Mammary epithelial cell (primary cell): ENCODE results near the gene MICU1.

Experiments used
- CTCF ChIP-seq, 2 donors: IDR thresholded peaks in 1 of 2; conservative IDR thresholded peaks in 1 of 2; 2 replicates each; pipeline ENCODE4 v1.5.1; 2011 to 2012; ENCODE audit warnings: inconsistent platforms in 2 of 2, low read length in 2 of 2, mild to moderate bottlenecking in 2 of 2, control low read depth in 1 of 2, low read depth in 1 of 2; ENCODE audit not compliant: insufficient read depth in 1 of 2; ENCODE audit errors: extremely low read depth in 1 of 2
- EZH2 ChIP-seq: IDR thresholded peaks from 2 replicates; pipeline ENCODE4 v1.6.1; 2012; ENCODE audit warnings: low read length, inconsistent platforms, borderline replicate concordance

DNA sequence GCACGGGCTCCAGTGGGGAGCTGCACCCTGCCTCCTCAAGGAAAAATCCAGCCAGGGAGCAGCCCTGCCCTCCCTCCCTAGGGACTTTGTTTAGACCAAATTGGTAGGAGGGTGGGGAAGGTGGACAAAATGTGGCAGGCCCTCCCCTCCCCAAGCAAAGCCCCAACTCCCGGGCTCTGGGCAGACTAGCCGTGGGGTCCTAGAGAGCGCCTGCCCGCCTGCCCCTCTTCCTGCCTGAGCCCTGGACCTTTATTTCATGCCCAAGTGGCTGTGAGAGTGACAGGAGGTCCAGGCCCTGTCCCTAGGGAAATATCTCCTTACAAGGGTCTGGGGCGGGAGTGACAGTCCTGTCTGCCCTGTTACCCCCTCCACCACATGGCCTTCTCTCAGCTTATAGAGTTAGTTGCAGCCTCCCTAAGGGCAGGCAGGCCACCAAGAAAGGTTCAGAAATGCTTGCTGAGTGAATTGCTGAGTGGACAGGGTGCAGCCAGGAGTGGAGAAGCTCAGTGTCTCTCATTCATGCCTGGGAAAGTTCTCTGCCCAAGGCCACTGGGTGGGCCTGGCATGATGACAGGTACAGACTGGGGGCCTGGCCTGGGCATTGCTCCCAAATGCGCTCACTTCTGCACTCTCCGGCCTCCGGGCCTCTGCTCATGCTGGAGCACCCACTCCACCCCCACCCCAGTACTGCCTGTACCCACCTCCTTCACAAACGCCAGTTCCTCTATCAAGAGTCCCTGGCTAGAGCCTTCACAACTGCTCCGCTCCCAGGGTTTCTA, 296.4 kb downstream of the MICU1 start:
- no peak for TF ChIP-seq CTCF (conservative IDR thresholded peaks at IDR 0.05 in 1 of 2, IDR thresholded peaks at IDR 0.05 in 1 of 2; ENCODE audit: extremely low read depth in 1 of 2, insufficient read depth in 1 of 2, low read depth in 1 of 2, low read length in 2 of 2)
- no peak for TF ChIP-seq EZH2
